HG03342 (cell line): ENCODE results near the gene HNRNPA2B1.

Source experiments
- ATAC-seq: cut with Tn5 transposase; IDR thresholded peaks from one replicate; pipeline ENCODE4 v1.9.1; 2021; ENCODE audit warnings: mild to moderate bottlenecking, moderate library complexity; ENCODE audit not compliant: unreplicated experiment

HNRNPA2B1 gene

GRCh38 chr7:26200444-26201246 lies at the start of gene HNRNPA2B1:
Gene HNRNPA2B1 (minus strand): TSS chr7:26200746. CDS start chr7:26200577, 169 bp downstream.
- ATAC-seq = peak; percentile 63

GRCh38 chr7:26250239-26250638 lies 49.7 kb upstream of the HNRNPA2B1 start:
- no peak for ATAC-seq

GRCh38 chr7:26245150-26245549 lies 44.6 kb upstream of the HNRNPA2B1 start:
- no peak for ATAC-seq

GRCh38 chr7:26238032-26238431 lies 37.5 kb upstream of the HNRNPA2B1 start:
- ATAC-seq = no peak

GRCh38 chr7:26237035-26237807 lies 36.7 kb upstream of the HNRNPA2B1 start:
- ATAC-seq = no peak

GRCh38 chr7:26233902-26234511 lies 33.5 kb upstream of the HNRNPA2B1 start:
- no peak for ATAC-seq

GRCh38 chr7:26227987-26228386 lies 27.4 kb upstream of the HNRNPA2B1 start:
- ATAC-seq = no peak

GRCh38 chr7:26224359-26224758 lies 23.8 kb upstream of the HNRNPA2B1 start:
- ATAC-seq = no peak

GRCh38 chr7:26216049-26216448 lies 15.5 kb upstream of the HNRNPA2B1 start:
- ATAC-seq = no peak

GRCh38 chr7:26213807-26214515 lies 13.4 kb upstream of the HNRNPA2B1 start:
- ATAC-seq = no peak

- ATAC-seq = no peak
Observed at GRCh38 chr7:26212921-26213718, 12.6 kb upstream of the HNRNPA2B1 start.

- ATAC-seq = no peak
Observed at GRCh38 chr7:26208040-26208439, 7.5 kb upstream of the HNRNPA2B1 start.

GRCh38 chr7:26203016-26203415 lies 2.5 kb upstream of the HNRNPA2B1 start:
- no peak for ATAC-seq

- no peak for ATAC-seq
Observed at GRCh38 chr7:26202019-26202990, 1.8 kb upstream of the HNRNPA2B1 start.

GRCh38 chr7:26201247-26202018 lies 887 bp upstream of the HNRNPA2B1 start, which contains the start of gene CBX3:
Gene CBX3 (plus strand): TSS chr7:26201745. CDS start chr7:26202999, 1,254 bp downstream.
- ATAC-seq = peak; percentile 37

- peak; percentile 5 for ATAC-seq
Observed at GRCh38 chr7:26200038-26200443, 505 bp downstream of the HNRNPA2B1 start.

GRCh38 chr7:26199301-26200037 lies 1.1 kb downstream of the HNRNPA2B1 start:
- no peak for ATAC-seq
